ENCODE results near the gene TXNDC8.
A peak's percentile ranks its signal among the peaks of the same experiment; 100 is the strongest.

TXNDC8 gene

DNA sequence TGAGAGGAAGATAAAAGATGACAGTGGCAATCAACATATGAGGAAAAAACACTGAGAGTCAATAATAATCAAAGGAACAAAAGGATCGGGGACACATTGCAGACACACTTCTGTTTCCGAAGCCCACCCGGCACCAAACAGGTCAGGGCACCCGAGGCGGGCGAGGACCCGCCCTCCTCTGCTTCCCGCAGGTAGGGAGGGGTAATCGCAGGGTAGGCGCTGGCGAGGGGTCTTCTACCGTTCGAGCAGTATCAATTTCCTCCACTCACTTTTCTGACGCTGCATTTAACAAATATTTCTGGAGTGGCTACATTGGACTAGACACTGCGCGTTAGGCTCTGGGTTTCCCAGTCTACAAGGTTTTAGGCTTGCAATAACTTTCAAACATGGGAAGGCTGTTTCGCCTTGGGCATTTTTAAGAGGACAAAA lies 82.6 kb downstream of the TXNDC8 start:
- H3K27me3 ChIP-seq (ENCODE audit: insufficient read depth, low read length, poor library complexity, severe bottlenecking), result peaks cover 4% of the 10 kb centered on the region
- TF ChIP-seq, protein P1, sequence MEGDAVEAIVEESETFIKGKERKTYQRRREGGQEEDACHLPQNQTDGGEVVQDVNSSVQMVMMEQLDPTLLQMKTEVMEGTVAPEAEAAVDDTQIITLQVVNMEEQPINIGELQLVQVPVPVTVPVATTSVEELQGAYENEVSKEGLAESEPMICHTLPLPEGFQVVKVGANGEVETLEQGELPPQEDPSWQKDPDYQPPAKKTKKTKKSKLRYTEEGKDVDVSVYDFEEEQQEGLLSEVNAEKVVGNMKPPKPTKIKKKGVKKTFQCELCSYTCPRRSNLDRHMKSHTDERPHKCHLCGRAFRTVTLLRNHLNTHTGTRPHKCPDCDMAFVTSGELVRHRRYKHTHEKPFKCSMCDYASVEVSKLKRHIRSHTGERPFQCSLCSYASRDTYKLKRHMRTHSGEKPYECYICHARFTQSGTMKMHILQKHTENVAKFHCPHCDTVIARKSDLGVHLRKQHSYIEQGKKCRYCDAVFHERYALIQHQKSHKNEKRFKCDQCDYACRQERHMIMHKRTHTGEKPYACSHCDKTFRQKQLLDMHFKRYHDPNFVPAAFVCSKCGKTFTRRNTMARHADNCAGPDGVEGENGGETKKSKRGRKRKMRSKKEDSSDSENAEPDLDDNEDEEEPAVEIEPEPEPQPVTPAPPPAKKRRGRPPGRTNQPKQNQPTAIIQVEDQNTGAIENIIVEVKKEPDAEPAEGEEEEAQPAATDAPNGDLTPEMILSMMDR (conservative IDR thresholded peaks at IDR 0.05; ENCODE audit: low read length), result no peak
- no peak for TF ChIP-seq EZH2phosphoT487 (IDR thresholded peaks at IDR 0.05; ENCODE audit: borderline replicate concordance)
- peak overlapping the region; percentile 83 for H3K4me3 ChIP-seq (ENCODE audit: low read length, poor library complexity, severe bottlenecking)
- H4K20me1 ChIP-seq (ENCODE audit: insufficient read depth, low read length, poor library complexity, severe bottlenecking), result peaks cover 59% of the 10 kb centered on the region
- peak overlapping the region; percentile 85 for H3K9ac ChIP-seq (ENCODE audit: low read depth, low read length, poor library complexity, severe bottlenecking)
- no peaks in the 10 kb centered on the region for H3K9me2 ChIP-seq (replicated peaks; ENCODE audit: low read depth, low read length)
- no peaks in the 10 kb centered on the region for H3K9me3 ChIP-seq (ENCODE audit: insufficient read depth, low read depth, low read length)
- H3K36me3 ChIP-seq (ENCODE audit: insufficient read depth, low read length), result peaks cover 7% of the 10 kb centered on the region; the same call in 1 of the 2 replicates
- no peaks in the 10 kb centered on the region for H3F3A ChIP-seq (ENCODE audit: low read depth)
- no peak overlapping the region for H2AFZ ChIP-seq (ENCODE audit: low read length)
- peaks cover 56% of the 10 kb centered on the region for H3K4me1 ChIP-seq (ENCODE audit: insufficient read depth, low read length, poor library complexity, severe bottlenecking)
- H3K4me2 ChIP-seq (ENCODE audit: low read depth, low read length, poor library complexity, severe bottlenecking), result peak overlapping the region; percentile 96
- peaks cover 63% of the 10 kb centered on the region for H3K79me2 ChIP-seq (ENCODE audit: insufficient read depth, low read length)

DNA sequence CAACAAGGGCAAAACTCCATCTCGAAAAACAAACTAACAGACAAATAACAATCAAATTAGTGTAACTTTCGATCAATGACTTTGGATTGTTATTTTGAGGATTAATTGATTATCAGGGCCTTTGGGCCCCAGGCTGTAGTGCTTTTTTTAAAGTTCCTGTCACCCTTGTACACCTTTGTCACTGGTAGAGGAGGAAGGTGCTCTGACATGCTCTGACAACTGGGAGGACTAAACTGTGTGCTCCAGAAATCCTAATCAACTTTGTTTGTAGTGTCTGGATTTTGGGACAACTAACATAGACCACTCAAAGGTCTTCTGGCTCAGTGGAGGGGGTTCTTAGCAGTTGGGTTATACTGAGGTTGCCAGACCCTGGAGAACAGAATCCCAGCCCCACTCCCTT lies 83.2 kb downstream of the TXNDC8 start:
- no peaks in the 10 kb centered on the region for H3F3A ChIP-seq (ENCODE audit: low read depth)
- H3K36me3 ChIP-seq (ENCODE audit: insufficient read depth, low read length), result peaks cover 12% of the 10 kb centered on the region; the same call in 1 of the 2 replicates
- H4K20me1 ChIP-seq (ENCODE audit: insufficient read depth, low read length, poor library complexity, severe bottlenecking), result peaks cover 65% of the 10 kb centered on the region
- peak overlapping the region; percentile 85 for H3K9ac ChIP-seq (ENCODE audit: low read depth, low read length, poor library complexity, severe bottlenecking)
- peak overlapping the region; percentile 83 for H3K4me3 ChIP-seq (ENCODE audit: low read length, poor library complexity, severe bottlenecking)
- H3K9me2 ChIP-seq (replicated peaks; ENCODE audit: low read depth, low read length), result no peaks in the 10 kb centered on the region
- H3K79me2 ChIP-seq (ENCODE audit: insufficient read depth, low read length), result peaks cover 68% of the 10 kb centered on the region
- no peak overlapping the region for H2AFZ ChIP-seq (ENCODE audit: low read length)
- peaks cover 4% of the 10 kb centered on the region for H3K27me3 ChIP-seq (ENCODE audit: insufficient read depth, low read length, poor library complexity, severe bottlenecking)
- no peaks in the 10 kb centered on the region for H3K9me3 ChIP-seq (ENCODE audit: insufficient read depth, low read depth, low read length)
- H3K4me2 ChIP-seq (ENCODE audit: low read depth, low read length, poor library complexity, severe bottlenecking), result peak overlapping the region; percentile 96
- H3K4me1 ChIP-seq (ENCODE audit: insufficient read depth, low read length, poor library complexity, severe bottlenecking), result peaks cover 62% of the 10 kb centered on the region
- TF ChIP-seq, protein P1 (conservative IDR thresholded peaks at IDR 0.05; ENCODE audit: low read length), result no peak
- TF ChIP-seq EZH2phosphoT487 (IDR thresholded peaks at IDR 0.05; ENCODE audit: borderline replicate concordance), result no peak
